Heart left ventricle (tissue), 13 donors: ENCODE data around the gene LRP2BP.
"Not testable (repeated sequence)": the region's sequence is repeated elsewhere in the genome, so short reads cannot be mapped to it uniquely, and the experiment has no call there.

Experiments
- POLR2A ChIP-seq, 2 donors: fragments of 450-650 bp; IDR thresholded peaks; one replicate each; pipeline ENCODE4 v1.6.1; 2017; ENCODE audit warnings: antibody characterized with exemption in 2 of 2, mild to moderate bottlenecking in 2 of 2, moderate library complexity in 2 of 2
- TF ChIP-seq, protein P1 (sequence below), 12 donors: fragments of 200-600 bp; sonication (generic) in 4 of 12; IDR thresholded peaks; one replicate each; pipeline versions ENCODE4 v1.5.0 to v1.8.0; 2018 to 2022; ENCODE audit warnings: antibody characterized with exemption in 12 of 12, mild to moderate bottlenecking in 5 of 12
- donor health status: ischemic (EF 13 %, LVEDD 7.1; RV severe dilation, severe dysfunction).
- donor health status: DM: no; HTN: yes; CAD: no.
- donor health status: DM: no; HTN: no; CAD: no.
- donor health status: ischemic (EF 25% LVEDD 6.9; RV normal size, moderate dysfunction).
- donor health status: ischemic (EF 25% LVEDD 5.7; RV mildly dilated, moderate dysfunction).
- donor health status: ischemic (EF 35%, LVEDD 5.7; RV mildly dilated, moderate dysfunction).
- donor health status: nonischemic (EF 11% LVEDD 7.7; RV severe dilation, severe dysfunction).
- donor health status: DM: yes; HTN: yes; CAD: no.
- donor health status: PGD.
- donor health status: ischemic (EF 29% LVEDD 5.4; RV normal size, mild dysfunction).
- donor health status: nonischemic (EF 23%, LVEDD 6.1; RV moderate dilation, normal function).

DNA sequence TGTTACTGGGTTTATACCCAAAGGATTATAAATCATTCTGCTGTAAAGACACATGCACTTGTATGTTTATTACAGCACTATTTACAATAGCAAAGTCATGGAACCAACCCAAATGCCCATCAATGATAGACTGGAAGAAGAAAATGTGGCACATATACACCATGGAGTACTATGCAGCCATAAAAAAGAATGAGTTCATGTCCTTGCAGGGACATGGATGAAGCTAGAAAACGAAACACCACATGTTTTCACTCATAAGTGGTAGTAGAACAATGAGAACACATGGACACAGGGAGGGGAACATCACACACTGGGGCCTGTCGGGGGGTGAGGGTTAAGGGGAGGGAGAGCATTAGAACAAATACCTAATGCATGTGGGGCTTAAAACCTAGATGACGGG is 78.3 kb downstream of the LRP2BP start:
- TF ChIP-seq, protein P1, sequence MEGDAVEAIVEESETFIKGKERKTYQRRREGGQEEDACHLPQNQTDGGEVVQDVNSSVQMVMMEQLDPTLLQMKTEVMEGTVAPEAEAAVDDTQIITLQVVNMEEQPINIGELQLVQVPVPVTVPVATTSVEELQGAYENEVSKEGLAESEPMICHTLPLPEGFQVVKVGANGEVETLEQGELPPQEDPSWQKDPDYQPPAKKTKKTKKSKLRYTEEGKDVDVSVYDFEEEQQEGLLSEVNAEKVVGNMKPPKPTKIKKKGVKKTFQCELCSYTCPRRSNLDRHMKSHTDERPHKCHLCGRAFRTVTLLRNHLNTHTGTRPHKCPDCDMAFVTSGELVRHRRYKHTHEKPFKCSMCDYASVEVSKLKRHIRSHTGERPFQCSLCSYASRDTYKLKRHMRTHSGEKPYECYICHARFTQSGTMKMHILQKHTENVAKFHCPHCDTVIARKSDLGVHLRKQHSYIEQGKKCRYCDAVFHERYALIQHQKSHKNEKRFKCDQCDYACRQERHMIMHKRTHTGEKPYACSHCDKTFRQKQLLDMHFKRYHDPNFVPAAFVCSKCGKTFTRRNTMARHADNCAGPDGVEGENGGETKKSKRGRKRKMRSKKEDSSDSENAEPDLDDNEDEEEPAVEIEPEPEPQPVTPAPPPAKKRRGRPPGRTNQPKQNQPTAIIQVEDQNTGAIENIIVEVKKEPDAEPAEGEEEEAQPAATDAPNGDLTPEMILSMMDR (IDR thresholded peaks at IDR 0.05), result not testable (repeated sequence)
- TF ChIP-seq POLR2A (IDR thresholded peaks at IDR 0.05), result not testable (repeated sequence)
